HG03520 (cell line): ENCODE results near the gene NPB.

Experiments
- ATAC-seq: cut with Tn5 transposase; IDR thresholded peaks from one replicate; pipeline ENCODE4 v1.9.1; 2021; ENCODE audit warnings: mild to moderate bottlenecking, moderate library complexity; ENCODE audit not compliant: unreplicated experiment

Gene NPB

DNA sequence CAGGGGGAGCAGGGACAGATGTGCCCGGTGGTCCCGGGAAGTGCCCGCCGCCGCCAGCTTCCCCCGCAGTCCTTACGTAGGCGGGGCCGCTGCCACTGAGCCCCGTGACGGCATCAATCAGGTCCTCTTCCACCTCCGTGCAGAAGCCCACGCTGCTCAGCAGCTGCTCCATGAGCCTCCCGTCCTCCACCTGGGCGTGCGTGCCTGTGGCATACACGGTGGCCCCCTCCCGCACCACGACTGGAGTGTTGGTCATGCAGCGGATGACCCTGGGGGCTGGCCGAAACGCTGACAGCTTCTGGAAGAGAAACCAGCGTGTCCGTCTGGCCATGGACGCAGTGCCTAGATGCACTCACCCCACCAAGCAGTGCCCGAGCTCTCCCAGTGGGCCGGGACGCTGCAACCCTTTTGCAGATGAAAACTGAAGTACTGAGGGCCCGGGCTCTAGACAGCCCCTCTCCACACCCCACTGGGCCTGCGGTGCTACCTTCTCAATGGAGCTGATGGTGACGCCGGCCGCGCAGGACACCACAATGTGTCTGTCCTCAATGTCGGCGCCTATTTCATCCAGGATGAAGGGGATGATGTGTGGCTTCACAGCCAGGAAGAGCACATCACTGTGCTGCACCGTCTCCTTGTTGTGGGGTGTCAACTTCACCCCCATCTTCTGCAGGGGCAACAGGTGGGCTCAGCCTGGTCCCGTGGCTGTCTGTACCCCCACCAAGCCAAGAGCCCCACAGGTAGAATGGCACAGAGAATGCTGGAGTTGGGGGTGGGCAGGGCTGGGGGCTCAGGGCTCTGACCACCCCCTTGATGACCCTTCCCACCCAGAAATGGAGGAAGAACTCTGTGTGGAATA, 33.0 kb downstream of the NPB start:
- ATAC-seq, result no peak

GRCh38 chr17:81935709-81936084, 33.7 kb downstream of the NPB start:
- ATAC-seq, result no peak

DNA sequence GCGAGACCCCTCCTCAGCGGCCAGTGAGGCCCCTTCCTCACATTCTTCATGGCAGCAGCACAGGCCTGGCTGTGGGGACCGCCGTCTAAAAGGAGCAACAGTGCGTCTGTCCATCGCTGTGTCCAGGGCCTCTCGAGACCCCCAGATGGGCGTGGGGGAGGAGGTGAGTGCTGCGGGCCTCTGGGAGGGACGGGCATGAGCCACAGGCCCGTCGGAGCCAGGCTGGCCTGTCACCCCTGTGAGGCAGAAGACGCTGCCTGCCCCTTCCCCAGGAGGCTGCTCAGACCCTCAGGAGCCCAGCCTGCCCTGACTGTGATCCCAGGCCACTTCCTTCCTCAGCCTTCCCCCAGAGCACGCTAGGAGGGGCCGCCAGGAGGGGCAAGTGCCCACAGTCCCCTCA, 37.2 kb downstream of the NPB start:
- no peak for ATAC-seq

DNA sequence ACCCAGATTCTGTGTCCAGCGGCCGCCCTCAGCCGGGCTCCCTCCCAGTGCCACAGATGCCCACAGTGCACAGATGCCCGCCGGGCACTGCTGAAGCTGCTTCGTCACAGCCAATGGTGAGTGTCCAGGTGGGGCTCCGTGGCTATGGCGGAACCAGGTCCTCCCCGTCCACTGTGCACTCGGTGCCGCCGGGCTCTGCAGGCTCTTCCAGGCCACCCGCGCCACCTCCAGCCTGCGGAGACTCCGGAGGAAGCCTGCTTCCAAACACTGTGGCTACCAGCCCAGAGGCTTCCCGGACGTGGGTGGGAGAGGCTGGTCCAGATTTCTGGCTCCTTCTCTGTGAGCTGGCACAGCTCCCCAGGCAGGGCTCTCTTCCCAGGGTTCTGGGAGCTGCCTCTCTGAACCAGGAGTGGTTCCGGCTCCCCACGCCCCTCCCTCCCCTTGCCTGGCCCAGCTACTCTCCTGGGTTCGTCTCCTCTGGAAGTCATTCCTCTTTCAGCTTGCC, 37.9 kb downstream of the NPB start:
- no peak for ATAC-seq

- ATAC-seq, result no peak
Measured at GRCh38 chr17:81940538-81941483, 38.8 kb downstream of the NPB start.

- ATAC-seq, result no peak
Measured at GRCh38 chr17:81941484-81942166, 39.6 kb downstream of the NPB start.

GRCh38 chr17:81942167-81942553, 40.1 kb downstream of the NPB start:
- ATAC-seq, result no peak

DNA sequence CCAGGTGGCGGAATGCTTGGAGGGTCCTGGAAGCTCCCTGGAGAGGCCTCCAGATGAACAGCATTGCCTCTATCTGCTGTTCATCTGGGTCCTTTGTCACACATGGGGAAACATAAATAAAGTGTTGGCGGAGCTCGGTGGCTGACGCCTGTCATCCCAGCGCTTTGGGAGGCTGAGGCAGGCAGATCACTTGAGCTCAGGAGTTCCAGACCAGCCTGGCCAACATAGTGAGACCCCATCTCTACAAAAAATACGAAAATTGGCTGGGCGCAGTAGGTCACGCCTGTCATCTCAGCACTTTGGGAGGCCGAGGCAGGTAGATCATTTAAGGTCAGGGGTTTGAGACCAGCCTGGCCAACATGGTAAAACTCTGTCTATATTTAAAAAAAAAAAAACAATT, 42.8 kb downstream of the NPB start:
- ATAC-seq, result no peak

DNA sequence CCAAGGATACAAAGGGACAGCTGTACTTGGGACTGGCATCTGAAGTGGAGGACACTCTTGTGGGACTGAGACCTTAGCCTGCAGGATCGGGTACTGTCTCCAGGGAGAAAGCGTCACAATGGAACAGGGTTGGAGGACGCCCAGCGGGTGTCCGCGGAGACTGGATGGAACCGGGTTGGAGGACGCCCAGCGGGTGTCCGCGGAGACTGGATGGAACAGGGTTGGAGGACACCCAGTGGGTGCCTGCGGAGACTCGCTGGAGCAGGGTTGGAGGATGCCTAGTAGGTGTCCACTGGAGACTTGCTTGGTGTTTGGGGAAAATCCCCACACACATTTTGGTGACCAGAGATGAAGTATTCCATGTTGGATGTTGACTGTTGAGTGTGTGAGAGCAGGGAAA, 45.2 kb downstream of the NPB start, which contains the start of gene MYADML2:
MYADML2 (minus strand) TSS at position 45 of the 400 bp plus-strand sequence. CDS start 5,492 bp downstream, outside the sequence.
- ATAC-seq, result no peak

DNA sequence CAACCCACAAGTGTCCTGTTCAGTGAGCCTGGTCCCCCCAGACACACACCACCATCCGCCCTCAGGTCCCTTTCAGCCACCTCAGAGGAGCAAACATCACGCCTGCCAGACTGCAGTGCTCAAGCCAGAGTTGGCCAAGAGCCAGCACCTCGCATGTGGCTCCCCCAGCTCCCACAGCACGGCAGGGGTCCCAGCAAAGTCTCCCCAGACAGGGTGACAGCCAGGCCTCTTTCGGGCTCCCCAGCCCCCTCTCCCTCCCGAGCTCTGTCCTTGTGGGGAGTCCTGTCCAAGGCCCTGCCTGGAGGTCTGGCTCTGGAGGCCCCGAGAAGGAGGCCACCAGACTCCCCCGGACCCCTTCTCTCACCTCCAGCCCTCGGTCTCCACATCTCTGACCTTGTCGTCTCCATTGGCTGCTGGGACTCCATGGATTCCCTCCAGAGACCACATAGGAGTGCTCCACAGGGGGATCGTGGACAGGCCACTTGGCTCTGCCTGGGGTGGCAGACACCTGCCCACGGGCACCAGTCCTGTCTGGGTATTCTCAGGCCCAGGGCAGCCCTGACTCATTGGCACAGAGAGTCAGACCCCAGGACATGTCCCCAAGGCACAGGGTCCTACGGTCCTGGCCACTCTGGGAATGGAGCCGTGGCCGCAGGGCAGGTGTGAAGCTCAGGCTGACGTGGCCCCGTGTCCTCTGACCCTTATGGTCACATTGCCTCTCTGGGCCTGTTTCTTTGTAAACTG, 46.8 kb downstream of the NPB start:
- no peak for ATAC-seq

DNA sequence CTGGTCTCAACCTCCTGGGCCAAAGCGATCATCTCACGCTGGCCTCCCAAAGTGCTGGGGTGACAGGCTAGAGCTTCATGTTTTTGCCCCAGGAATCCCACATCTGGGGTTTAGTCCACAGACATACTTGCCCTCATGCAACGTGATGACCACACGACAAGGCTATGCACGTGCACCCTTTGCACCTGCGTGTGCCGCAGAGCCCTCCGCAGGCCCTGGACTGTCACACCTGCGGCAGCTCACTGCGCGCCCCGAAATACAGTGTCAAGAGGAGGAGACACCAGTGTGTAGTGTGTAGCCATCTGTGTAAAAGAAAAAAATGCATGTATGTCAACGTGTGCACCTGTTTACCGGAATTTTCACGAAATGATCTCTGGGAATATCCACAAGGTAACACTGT, 48.5 kb downstream of the NPB start:
- ATAC-seq, result no peak

DNA sequence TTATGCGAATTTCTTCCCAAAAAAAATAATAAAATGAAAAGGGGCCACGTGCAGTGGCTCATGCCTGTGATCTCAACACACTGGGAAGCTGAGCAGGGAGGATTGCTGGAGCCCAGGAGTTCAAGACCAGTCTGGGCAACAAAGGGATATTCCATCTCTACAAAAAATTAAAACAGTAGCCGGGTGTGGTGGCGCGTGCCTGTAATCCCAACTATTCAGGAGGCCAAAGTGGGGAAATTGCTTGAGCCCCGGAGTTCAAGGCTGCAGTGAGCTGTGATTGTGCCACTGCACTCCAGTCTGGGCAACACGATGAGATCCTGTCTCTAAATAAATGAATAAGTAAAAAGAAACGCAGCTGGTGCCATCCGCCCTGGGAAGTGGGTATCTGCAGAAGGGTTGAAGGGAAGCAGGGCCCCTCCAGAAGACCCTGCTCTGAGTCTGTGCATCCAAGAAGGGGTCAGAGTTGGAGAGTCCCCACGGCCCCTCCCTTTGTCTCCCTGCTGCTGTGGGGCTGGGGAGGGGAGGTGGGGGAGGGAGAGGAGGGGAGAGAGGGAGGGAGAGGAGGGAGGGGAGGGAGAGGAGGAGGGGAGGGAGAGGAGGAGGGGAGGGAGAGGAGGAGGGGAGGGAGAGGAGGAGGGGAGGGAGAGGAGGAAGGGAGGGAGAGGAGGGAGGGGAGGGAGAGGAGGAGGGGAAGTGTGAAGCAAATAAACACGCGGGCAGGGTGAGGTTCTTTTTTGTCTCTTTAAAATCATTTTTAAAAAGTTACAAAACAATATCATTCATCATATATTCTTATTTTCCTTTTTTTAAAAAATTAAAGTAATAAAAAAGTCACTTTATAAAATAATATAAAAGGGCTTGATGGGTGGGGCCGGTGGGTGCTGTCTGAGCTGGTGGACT, 50.0 kb downstream of the NPB start:
- no peak for ATAC-seq
